NCI-H345 (cell line): ENCODE measurements around the gene PLEK2.

ENCODE experiments used
- DNase-seq: peaks from one replicate; lab custom pipeline; 2025; lab: John Stamatoyannopoulos, UW

The PLEK2 gene

DNA sequence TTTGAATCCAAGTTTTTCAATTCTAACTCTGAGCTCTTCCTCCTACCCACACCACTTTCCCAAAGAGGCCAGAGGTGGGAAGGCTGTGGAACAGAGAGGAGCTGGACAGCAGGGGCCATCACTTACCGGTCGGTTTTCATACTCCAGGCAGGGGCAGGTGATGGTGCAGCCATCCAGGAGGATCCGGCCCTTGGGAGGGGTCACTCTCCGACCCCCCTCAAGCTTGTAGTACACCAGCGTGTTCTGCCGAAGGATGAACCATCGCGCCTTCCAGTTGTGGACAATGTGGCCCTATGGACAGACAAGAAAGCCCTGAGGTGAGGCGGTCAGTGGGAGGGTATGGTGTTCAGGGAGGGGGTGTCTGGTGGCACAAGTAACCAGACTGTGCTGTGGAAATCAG is 14.4 kb downstream of the PLEK2 start:
- no peak for DNase-seq

DNA sequence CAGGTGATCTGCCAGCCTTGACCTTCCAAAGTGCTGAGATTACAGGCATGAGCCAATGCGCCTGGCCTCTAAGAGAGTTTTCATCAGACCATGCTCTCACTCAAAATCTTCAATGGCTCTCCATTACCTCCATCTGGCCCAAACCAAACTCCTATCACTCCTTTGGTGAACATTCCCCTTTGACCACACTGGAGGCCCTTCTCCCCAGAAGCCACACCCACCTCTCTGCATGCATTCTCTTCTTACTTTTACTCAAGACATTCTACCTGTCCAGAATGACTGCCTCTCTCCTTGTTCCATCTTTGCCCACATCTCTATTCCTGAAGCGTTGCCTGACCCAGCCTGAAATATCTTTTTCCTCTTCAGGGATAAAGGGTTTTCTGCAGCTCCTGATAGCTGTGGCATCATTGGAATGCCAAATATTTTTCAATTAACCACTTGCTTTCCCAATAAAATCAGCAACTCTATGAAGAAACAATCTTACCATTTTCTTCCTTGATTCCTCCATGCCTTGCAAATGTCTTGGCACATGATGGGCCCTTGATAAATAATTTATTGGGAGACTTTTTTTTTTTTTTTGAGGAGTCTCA is 15.5 kb downstream of the PLEK2 start:
- DNase-seq, result no peak

- DNase-seq, result no peak
Observed at GRCh38 chr14:67395876-67396189, 16.1 kb downstream of the PLEK2 start.

DNA sequence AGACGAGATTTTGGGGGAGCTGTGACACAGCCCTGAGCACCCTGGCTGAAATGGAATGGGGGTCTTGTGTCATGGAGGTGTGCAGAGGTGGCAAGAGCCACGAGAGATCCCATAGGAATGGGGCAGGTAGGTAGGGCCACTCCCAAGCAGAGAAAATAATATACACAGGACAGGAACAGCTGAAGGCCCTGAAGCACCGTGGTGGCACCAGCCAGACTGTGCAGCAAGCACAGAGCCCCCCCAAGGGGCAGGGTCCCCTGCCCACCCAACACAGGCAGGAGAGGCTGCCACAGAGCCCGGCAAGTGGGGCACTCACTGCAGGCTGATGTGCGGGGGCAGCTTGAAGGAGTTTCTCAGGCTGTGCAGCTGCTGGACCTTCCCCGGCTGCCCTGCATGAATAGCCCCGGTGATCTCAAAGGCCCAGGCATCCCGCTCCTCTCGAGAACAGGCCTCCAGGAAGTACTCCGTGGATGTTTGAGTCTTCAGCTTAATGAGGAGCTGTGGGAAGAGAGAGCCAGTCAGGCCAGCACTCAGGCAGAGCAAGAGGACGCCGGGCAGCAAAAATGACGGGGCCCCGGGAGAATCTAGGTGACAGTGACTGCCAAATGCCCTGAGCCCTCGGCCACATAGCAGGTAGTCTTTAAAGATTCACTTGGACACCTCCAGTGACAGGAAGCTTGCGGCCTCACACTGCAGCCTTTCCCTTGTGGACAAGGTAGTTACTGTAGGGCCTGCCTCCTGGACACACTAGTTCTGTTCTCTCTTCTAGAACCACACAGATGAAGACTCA is 16.7 kb downstream of the PLEK2 start:
- DNase-seq, result no peak

DNA sequence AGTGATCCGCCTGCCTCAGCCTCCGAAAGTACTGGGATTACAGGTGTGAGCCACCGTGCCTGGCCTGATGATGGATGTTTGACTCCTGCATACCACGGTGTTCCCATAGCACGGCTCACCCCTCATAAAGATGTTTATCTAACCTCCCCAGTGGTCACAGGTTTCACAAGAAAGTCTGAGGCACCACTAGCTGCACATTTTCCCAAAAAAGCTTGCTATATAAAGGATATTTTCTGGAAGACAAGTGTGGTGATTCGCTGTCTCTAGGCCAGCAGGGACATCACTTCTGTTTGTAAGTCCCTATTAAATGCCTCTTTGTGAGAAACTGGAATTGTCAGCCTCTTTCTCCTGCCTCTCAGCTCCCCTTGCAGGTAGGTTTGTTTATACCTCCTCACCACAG is 18.3 kb downstream of the PLEK2 start:
- no peak for DNase-seq

DNA sequence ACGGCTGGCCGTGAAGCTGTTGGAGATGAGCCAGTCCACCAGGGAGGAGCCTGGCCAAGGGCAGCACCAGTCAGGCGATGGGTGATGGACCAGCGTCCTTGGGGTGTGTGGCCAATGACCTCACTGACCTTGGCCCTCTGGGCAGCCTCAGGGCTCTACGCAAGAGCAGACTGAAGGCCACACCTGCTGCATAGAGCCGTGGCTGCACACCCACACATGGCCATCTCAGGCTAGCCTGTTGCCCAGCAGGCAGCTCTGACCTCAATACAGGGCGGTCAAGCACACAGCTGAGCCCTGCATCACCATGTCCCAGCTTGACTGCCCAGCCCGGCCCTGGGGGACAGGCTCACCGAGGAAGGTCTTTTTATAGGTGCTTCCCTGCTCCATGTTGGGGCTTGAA is 19.2 kb downstream of the PLEK2 start:
- no peak for DNase-seq

- no peak for DNase-seq
Observed at GRCh38 chr14:67392123-67392522, 19.8 kb downstream of the PLEK2 start.

DNA sequence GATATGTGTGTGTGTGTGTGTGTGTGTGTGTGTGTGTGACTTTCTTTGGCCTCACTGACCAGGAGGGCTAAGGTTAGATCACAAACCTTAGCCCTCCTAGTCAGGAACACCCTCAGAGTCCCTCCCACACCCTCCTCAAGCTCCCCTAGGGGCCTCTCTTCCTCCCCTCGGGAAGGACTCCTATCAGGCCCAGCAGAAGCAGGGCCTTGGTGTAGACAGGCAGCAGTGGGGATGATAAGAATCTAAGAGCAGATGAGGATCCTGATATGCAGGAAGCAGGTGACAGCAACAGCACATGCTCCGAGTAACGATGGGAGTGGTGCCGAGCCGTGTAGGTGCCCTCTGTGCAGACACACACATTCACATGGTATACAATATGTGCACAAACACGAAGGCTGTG is 20.7 kb downstream of the PLEK2 start:
- no peak for DNase-seq

DNA sequence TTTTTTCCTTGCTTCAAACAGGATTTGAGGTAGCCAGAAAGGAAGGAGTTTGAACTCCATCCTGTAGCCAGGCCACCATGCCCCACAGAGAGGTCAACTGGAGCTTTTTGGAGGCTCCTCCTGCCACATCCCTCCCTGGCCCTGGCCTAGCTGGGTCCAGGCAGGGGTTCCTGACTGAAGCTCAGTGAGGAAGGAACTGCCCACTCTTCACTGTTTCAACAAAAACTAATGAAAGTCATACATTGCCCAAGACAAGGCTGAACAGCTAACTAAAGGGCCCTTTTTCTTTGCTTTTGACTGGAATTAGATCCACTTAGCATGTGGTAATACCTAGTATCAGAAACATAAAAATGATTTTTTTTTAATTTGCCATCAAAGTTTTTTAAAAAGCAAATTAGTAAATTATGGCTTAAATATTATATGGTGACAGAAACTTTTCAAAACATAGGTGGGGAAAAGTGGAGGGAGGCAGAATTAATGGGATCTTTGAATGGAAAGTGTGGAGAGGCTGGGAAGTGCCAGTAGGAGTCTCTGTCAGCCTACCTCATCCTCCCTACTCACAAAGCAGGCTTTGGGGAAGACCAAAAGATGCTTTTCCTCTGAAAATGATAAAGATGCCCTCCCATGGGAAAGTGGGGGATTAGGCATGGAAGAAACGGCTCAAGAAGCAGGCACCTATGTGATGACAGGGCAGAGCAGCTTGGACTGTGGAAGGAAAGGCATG is 22.0 kb downstream of the PLEK2 start:
- no peak for DNase-seq

DNA sequence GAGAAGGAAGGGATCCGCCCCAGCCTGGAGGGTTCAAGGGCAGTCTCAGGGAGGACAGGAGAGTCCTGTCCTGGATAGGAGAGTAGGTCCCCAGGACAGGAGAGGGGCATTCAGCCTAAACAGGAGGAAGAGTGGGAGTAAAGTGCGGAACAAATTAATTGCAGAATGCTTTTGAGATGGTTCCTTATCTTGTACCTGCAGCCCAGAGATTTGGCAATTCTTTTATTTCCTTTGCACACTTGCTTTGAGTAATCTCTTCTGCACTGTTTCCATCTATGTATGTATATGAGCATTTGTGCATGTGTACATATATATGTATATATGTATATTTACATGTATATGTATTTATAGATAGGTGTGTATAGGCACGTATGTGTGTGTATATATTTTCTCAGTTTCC is 22.7 kb downstream of the PLEK2 start:
- no peak for DNase-seq

DNA sequence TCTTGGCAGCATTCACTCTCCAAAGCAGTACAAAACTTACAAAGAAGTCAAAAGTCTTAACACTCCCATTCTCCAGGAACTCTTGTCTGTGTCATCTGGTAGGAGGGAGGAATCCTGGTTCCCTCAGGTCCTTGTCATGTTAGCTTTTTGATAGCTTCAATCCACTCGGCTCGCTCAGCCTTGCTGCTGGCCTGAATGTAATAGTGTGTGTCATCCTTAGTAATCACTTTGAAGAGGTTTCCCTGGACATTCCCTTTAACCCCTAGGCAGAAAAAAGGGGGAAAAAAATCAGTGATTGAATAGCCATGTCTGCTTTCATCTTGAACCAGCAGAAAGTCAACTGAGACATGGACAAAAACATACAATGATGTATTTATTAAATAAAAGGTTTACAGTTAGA is 24.8 kb downstream of the PLEK2 start:
- no peak for DNase-seq

GRCh38 chr14:67385618-67386017 is 26.3 kb downstream of the PLEK2 start:
- no peak for DNase-seq

DNA sequence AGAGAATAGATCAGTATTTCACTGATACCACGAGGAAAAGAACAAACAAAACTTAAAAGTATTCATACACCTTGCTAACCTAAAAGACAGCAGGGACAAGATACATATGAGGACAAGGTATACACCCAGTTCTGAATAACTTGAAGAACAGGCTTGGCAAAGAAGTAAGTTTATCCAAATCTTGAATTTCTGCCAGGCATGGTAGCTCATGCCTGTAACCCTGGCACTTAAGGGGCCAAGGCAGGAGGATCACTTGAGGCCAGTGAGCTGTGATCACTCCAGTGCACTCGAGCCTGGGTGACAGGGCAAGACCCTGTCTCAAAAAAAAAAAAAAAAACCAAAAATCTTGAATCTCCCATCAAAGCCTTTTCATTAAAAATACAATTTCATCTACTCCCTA is 26.8 kb downstream of the PLEK2 start:
- no peak for DNase-seq

DNA sequence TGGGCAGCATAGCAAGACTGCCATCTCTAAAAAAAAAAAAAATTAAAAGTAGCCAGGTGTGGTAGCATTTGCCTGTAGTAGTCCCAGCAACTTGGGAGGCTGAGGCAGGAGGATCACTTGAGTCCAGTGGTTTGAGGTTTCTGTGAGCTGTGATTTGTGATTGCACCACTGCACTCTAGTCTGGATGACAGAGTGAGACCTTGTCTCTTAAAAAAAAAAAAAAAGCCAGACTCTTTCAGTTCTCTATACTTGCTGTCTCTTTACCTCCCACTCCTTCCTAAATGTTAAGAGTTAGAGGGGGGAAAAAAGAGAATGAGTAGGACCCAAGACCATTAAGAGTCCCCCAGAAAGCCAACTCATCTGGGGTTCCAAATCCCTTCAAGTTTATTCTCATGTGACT is 34.0 kb downstream of the PLEK2 start:
- DNase-seq, result no peak

DNA sequence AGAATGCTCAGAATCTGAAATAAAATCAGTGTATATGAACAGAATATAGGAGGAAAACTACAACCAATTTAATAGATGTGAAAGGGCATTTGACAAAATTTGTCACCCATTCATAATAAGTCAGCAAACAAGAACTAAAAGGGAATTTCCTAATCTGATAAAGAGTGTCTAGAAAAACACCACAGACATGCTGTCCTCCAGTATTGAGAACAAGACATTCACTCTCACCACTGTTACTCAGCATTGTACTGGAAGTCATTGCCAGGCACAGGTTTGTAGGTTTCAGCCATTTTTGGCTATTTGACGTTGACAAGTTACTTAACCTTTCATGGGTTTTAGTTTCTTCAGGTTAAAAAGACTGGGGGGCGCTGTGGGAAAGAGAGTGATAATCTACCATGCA is 38.6 kb downstream of the PLEK2 start:
- DNase-seq, result no peak

GRCh38 chr14:67372833-67373232 is 39.1 kb downstream of the PLEK2 start:
- no peak for DNase-seq

GRCh38 chr14:67371247-67372148 is 40.5 kb downstream of the PLEK2 start:
- DNase-seq, result no peak

GRCh38 chr14:67370830-67371229 is 41.1 kb downstream of the PLEK2 start:
- DNase-seq, result no peak

DNA sequence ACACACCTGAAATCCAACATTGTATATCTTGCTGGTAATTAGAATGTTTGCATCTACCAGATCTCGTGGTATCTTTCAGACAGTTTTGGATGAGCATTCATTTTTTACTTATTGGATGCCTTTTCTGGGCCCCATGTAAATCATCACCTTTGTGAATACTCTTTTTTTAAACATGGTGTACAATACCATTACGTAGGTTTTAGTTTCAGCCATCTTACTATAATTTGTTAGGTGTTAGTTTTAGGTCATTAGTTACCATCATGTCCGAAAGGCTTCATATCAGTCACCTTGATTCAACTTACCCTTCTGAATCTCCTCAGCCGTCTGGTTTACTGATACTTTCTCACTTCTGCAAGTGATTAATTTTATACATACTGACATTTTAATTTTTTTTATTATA is 46.5 kb downstream of the PLEK2 start:
- DNase-seq, result no peak

DNA sequence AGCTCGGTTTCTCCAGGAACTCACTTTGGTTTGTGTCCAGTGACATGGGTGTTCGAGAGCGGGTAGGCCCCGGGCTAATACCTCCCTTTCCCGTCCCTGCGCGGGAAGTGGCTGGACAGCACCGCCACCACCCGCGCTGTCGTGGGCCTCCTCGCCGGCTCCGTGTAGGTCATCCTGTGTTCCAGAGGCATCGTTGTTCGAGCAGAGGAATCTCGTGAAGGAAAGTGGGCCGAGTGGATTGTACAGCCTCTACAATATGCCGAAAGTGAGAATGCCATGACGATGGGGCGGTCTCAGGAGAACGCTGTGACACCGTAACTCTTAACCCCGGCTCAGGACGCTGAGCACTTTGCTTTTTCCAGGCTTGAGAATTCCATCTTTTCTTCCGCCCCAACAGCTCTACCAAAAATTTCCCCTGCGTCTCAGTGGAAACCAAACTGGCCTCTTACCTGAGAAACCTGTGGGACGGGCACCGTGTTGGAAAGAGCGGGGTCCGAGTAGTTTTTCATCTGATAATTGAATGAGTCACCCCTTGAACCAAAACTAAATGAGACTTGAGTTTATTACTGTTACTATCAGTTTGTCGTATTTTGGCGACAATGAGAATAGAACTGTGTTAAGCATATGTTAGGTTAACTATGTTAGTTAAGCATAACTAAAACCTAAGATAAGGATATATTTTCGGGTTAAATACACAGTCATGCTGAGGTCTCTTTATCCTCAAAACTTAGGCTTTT is 51.3 kb downstream of the PLEK2 start:
- DNase-seq, result no peak

- peak; percentile 99 for DNase-seq
Observed at GRCh38 chr14:67359775-67360469, 52.0 kb downstream of the PLEK2 start, which contains the start of the genes ATP6V1D and EIF2S1. TSS of gene ATP6V1D (minus strand) at chr14:67359804. CDS start at chr14:67359698, 106 bp downstream. TSS of gene EIF2S1 (plus strand) at chr14:67360328. CDS start at chr14:67364768, 4,440 bp downstream.
